K562 (cell line): ENCODE data around the gene BECN2. TPM values are rescaled to one million over a fixed set of nuclear protein-coding genes. Genes with fewer than 3 reads are reported as not detected.

ENCODE experiments used
- ARID2 ChIP-seq: fragments of 450-650 bp; IDR thresholded peaks from 2 replicates; pipeline ENCODE4 v1.6.1; 2017; ENCODE audit warnings: antibody characterized with exemption, mild to moderate bottlenecking
- BRD4 ChIP-seq: fragments of 200-600 bp; sonication (generic); IDR thresholded peaks from 2 replicates; pipeline ENCODE4 v1.6.1; 2017; ENCODE audit warnings: inconsistent platforms
- ELF4 ChIP-seq: fragments of 450-650 bp; formaldehyde crosslinking; IDR thresholded peaks from 2 replicates; pipeline ENCODE4 v1.4.0; 2022; ENCODE audit warnings: missing genetic modification characterization
- FIP1L1 ChIP-seq: fragments of 200-400 bp; formaldehyde crosslinking; IDR thresholded peaks from 2 replicates; pipeline ENCODE4 v1.6.1; 2018; ENCODE audit warnings: mild to moderate bottlenecking, low read depth, low read length; ENCODE audit not compliant: poor library complexity, severe bottlenecking
- HSF4 ChIP-seq: fragments of 250-450 bp; sonication (Bioruptor Pico); IDR thresholded peaks from 2 replicates; pipeline ENCODE4 v2.1.2; 2022; ENCODE audit warnings: mild to moderate bottlenecking, moderate library complexity, borderline replicate concordance
- NFRKB ChIP-seq: fragments of 450-650 bp; IDR thresholded peaks from 2 replicates; pipeline ENCODE4 v1.6.1; 2016; ENCODE audit warnings: low read depth
- NR1H2 ChIP-seq: sonication (generic); formaldehyde crosslinking; IDR thresholded peaks from 2 replicates; pipeline ENCODE4 v1.4.0; 2020; ENCODE audit warnings: mild to moderate bottlenecking, missing genetic modification reagents
- PHTF2 ChIP-seq: fragments of 250-450 bp; sonication (Bioruptor Pico); IDR thresholded peaks from 2 replicates; pipeline ENCODE4 v1.5.0; 2021; ENCODE audit warnings: mild to moderate bottlenecking
- POLR2AphosphoS5 ChIP-seq: IDR thresholded peaks from 2 replicates; pipeline ENCODE4 v1.6.1; 2011; ENCODE audit warnings: mild to moderate bottlenecking, low read depth, low read length, moderate library complexity; ENCODE audit not compliant: control insufficient read depth, insufficient read depth
- POU5F1 ChIP-seq: fragments of 150-350 bp; IDR thresholded peaks from 2 replicates; pipeline ENCODE4 v1.6.1; 2014; ENCODE audit warnings: borderline replicate concordance, low read length, low read depth, mild to moderate bottlenecking; ENCODE audit not compliant: partially characterized antibody
- REST ChIP-seq, 2 experiments: fragments of 450-650 bp; formaldehyde crosslinking in 1 of 2; IDR thresholded peaks; 2 replicates each; pipeline versions ENCODE4 v1.4.0 to v1.6.1; 2014 to 2020; ENCODE audit warnings: mild to moderate bottlenecking in 2 of 2, borderline replicate concordance in 1 of 2, low read depth in 1 of 2
- RFX5 ChIP-seq: IDR thresholded peaks from 2 replicates; pipeline ENCODE4 v1.6.1; 2011; ENCODE audit warnings: low read depth, mild to moderate bottlenecking, improper control_type of control experiment, low read length
- SMC3 ChIP-seq: conservative IDR thresholded peaks from 2 replicates; pipeline ENCODE4 v1.6.1; 2011; ENCODE audit warnings: low read depth, low read length, improper control_type of control experiment; ENCODE audit not compliant: insufficient read depth
- TRIM24 ChIP-seq, 2 experiments: fragments of 450-650 bp; IDR thresholded peaks; 2 replicates each; pipeline ENCODE4 v1.6.1; 2016
- ZNF551 ChIP-seq: fragments of 250-450 bp; sonication (Bioruptor Pico); IDR thresholded peaks from 2 replicates; pipeline ENCODE4 v1.5.0; 2021; ENCODE audit warnings: mild to moderate bottlenecking, moderate library complexity
- ZSCAN32 ChIP-seq: fragments of 450-650 bp; formaldehyde crosslinking; IDR thresholded peaks from 2 replicates; pipeline ENCODE4 v1.4.0; 2020; ENCODE audit warnings: mild to moderate bottlenecking, moderate library complexity
- polyA plus RNA-seq, 8 experiments: library from polyadenylated mRNA; depleted of rRNA in 4 of 8; stranded (reverse) in 5 of 8; unstranded in 3 of 8; fragments of >200 nt; fragmentation: Nextera tagmentation in 2 of 8; fragmentation: Illumina TruSeq in 1 of 8; extraction: Ambion mirVana in 2 of 8; extraction: Trizol in 1 of 8; gene quantifications; 2 replicates each; pipeline versions ENCODE4 v1.2.1 to v1.2.3, GENCODE V29; 2011 to 2014; ENCODE audit warnings: inconsistent platforms in 1 of 8, missing spikeins in 1 of 8
- total RNA-seq, 7 experiments: library from RNA; depleted of rRNA in 6 of 7; stranded (reverse); fragments of >200 nt in 6 of 7; fragmentation: Illumina TruSeq in 2 of 7; extraction: Trizol in 2 of 7; gene quantifications; 2 replicates each; pipeline versions ENCODE4 v1.2.1 to v1.2.3, GENCODE V29; 2011 to 2021; ENCODE audit warnings: low replicate concordance in 1 of 7
- TF ChIP-seq, protein P1 (sequence below): fragments of 250-450 bp; sonication (Bioruptor Pico); IDR thresholded peaks from 2 replicates; pipeline ENCODE4 v1.5.0; 2022; ENCODE audit warnings: mild to moderate bottlenecking
- TF ChIP-seq, protein P2 (sequence below), 2 experiments: IDR thresholded peaks; 2 replicates each; pipeline ENCODE4 v1.6.1; 2011; ENCODE audit warnings: borderline replicate concordance in 1 of 2, control low read depth in 1 of 2, low read depth in 1 of 2, low read length in 1 of 2, mild to moderate bottlenecking in 1 of 2, mixed read lengths in 1 of 2, moderate library complexity in 1 of 2; ENCODE audit not compliant: insufficient read depth in 1 of 2, insufficient read length in 1 of 2, poor library complexity in 1 of 2, severe bottlenecking in 1 of 2; ENCODE audit errors: extremely low read depth in 1 of 2

Gene BECN2
- total and polyA plus RNA-seq, 9 of the 15 experiments (the other 6 are each of a cell fraction or from before 2014, with no cell fraction given) = not detected

DNA sequence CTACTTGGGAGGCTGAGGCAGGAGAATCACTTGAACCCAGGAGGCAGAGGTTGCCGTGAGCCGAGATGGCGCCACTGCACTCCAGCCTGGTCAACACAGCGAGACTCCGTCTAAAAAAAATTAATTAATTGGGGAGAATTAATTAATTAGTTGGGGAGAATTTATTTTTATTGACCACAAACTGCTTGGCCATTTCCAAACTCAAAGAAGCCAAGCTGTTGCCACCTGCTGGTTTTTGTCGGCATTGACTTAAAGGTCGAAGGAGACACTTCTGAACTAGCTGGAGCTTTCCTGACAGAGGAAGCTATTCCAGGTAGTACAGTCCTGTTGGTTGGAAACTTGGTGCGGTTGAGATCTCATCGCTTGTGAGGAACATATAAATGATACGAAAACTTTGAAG lies 28.2 kb downstream of the BECN2 start (continued):
- TF ChIP-seq POLR2AphosphoS5 = no peak
- no peak for TF ChIP-seq BRD4
- TF ChIP-seq POU5F1 = no peak
- TF ChIP-seq, protein P1, sequence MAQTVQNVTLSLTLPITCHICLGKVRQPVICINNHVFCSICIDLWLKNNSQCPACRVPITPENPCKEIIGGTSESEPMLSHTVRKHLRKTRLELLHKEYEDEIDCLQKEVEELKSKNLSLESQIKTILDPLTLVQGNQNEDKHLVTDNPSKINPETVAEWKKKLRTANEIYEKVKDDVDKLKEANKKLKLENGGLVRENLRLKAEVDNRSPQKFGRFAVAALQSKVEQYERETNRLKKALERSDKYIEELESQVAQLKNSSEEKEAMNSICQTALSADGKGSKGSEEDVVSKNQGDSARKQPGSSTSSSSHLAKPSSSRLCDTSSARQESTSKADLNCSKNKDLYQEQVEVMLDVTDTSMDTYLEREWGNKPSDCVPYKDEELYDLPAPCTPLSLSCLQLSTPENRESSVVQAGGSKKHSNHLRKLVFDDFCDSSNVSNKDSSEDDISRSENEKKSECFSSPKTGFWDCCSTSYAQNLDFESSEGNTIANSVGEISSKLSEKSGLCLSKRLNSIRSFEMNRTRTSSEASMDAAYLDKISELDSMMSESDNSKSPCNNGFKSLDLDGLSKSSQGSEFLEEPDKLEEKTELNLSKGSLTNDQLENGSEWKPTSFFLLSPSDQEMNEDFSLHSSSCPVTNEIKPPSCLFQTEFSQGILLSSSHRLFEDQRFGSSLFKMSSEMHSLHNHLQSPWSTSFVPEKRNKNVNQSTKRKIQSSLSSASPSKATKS (CRISPR knock-in tag) = no peak
- no peak for TF ChIP-seq FIP1L1
- no peak for TF ChIP-seq NFRKB
- TF ChIP-seq PHTF2 (CRISPR knock-in tag) = no peak
- TF ChIP-seq HSF4 (CRISPR knock-in tag) = no peak
- no peak for TF ChIP-seq ELF4 (CRISPR knock-in tag)
- TF ChIP-seq SMC3 = peak; percentile 62; the same call in 1 of the 2 replicates
- peak; percentile 39; the same call in 1 of the 2 replicates for TF ChIP-seq REST (IDR thresholded peaks at IDR 0.05; ENCODE audit: borderline replicate concordance)
- TF ChIP-seq REST (CRISPR knock-in tag; IDR thresholded peaks at IDR 0.05; ENCODE audit: low read depth) = no peak
- TF ChIP-seq TRIM24 (IDR thresholded peaks at IDR 0.05) = no peak
- no peak for TF ChIP-seq NR1H2 (CRISPR knock-in tag)
- TF ChIP-seq ARID2 = no peak
- no peak for TF ChIP-seq ZSCAN32 (CRISPR knock-in tag)
- no peak for TF ChIP-seq RFX5
- TF ChIP-seq ZNF551 (CRISPR knock-in tag) = no peak
- TF ChIP-seq, protein P2, sequence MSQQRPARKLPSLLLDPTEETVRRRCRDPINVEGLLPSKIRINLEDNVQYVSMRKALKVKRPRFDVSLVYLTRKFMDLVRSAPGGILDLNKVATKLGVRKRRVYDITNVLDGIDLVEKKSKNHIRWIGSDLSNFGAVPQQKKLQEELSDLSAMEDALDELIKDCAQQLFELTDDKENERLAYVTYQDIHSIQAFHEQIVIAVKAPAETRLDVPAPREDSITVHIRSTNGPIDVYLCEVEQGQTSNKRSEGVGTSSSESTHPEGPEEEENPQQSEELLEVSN (IDR thresholded peaks at IDR 0.05; ENCODE audit: borderline replicate concordance in 1 of 2, extremely low read depth in 1 of 2, insufficient read depth in 1 of 2, insufficient read length in 1 of 2, low read depth in 1 of 2, low read length in 1 of 2, poor library complexity in 1 of 2, severe bottlenecking in 1 of 2) = no peak
